KG1 (cell line): ENCODE results near the gene GNA14.
"Not testable (repeated sequence)": the region's sequence is repeated elsewhere in the genome, so short reads cannot be mapped to it uniquely, and the experiment has no call there.

Experiments used
- DNase-seq: peaks from one replicate; lab custom pipeline; 2025; lab: John Stamatoyannopoulos, UW

The GNA14 gene

GRCh38 chr9:77402286-77402685 lies 245.8 kb downstream of the GNA14 start:
- DNase-seq, result no peak

GRCh38 chr9:77399964-77400363 lies 248.2 kb downstream of the GNA14 start:
- DNase-seq, result no peak

GRCh38 chr9:77398581-77398980 lies 249.5 kb downstream of the GNA14 start:
- DNase-seq, result not testable (repeated sequence)

- DNase-seq, result no peak
These were observed 255.8 kb downstream of the GNA14 start for GRCh38 chr9:77392328-77392727.

GRCh38 chr9:77391834-77392233 lies 256.3 kb downstream of the GNA14 start:
- no peak for DNase-seq

GRCh38 chr9:77386187-77386586 lies 261.9 kb downstream of the GNA14 start:
- DNase-seq, result no peak

- DNase-seq, result no peak
These were observed 263.7 kb downstream of the GNA14 start for GRCh38 chr9:77384406-77384805.

GRCh38 chr9:77375956-77376532 lies 272.1 kb downstream of the GNA14 start:
- no peak for DNase-seq

- DNase-seq, result no peak
These were observed 273.9 kb downstream of the GNA14 start for GRCh38 chr9:77374266-77374665.
